Prostate gland (tissue), 2 donors: ENCODE results near the gene SKAP1.

Experiments
- CTCF ChIP-seq, 4 experiments: fragments of 200-600 bp in 2 of 4; fragments of 450-650 bp in 2 of 4; sonication (generic) in 2 of 4; IDR thresholded peaks; 1 replicate in 3 of 4; 2 replicates in 1 of 4; pipeline ENCODE4 v1.5.1; 2016 to 2019; ENCODE audit warnings: antibody characterized with exemption in 4 of 4, mild to moderate bottlenecking in 2 of 4, moderate library complexity in 2 of 4
- POLR2A ChIP-seq: fragments of 450-650 bp; IDR thresholded peaks from one replicate; pipeline ENCODE4 v1.6.1; 2016; ENCODE audit warnings: antibody characterized with exemption, mild to moderate bottlenecking
- POLR2AphosphoS5 ChIP-seq: sonication (generic); formaldehyde crosslinking; IDR thresholded peaks from one replicate; pipeline ENCODE4 v1.6.1; 2017; ENCODE audit warnings: antibody characterized with exemption

- no peak for TF ChIP-seq CTCF (IDR thresholded peaks at IDR 0.05)
- TF ChIP-seq POLR2A = no peak
- no peak for TF ChIP-seq POLR2AphosphoS5
Measured at GRCh38 chr17:48392857-48393256, 37.2 kb downstream of the SKAP1 start.
